ENCODE results near the gene CLPSL2. TPM values are rescaled to one million over a fixed set of nuclear protein-coding genes. Genes with fewer than 3 reads are reported as not detected.

The CLPSL2 gene
- not detected for total RNA-seq

DNA sequence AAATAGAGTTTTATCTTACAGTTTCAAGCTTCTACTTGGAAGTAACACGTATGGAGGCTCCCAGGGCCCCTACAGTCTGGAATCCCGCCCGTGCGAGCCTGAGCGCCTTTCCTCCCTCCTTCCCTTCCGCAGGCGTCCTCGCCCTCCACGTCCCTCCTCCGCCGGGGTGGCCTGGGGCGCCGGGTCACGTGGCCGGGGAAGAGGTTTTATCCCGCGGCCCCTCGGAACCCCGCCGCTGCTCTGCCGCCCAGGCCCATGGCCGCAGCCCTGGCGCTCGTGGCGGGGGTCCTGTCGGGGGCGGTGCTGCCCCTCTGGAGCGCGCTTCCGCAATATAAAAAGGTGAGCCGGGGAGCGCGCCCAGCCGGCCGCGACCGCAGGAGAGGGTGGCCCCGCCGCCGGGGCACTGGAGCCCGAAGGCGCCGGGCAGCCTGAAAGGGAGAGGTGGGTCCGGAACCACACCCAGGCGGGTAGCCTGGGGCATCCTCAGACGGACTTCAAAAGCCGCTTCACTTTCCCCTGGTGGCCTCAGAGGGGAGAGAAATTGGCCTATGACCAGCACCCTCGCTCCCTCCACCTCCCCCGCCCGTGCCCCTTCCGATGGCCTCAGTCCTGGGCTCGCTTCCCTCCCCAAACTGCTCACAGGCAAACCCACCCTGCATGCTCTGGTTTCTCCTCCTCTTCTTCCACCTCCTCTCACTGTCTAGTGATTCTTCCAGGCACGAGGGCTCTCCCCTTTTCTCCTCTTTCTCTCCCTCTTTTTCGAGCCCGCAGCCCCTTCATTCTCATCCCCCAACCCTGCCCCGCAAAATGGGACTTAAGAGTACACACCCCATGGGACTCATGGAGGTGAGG lies at the start of gene CLPSL2:
TSS of gene CLPSL2 (plus strand) at position 235 of the 852 bp plus-strand sequence. CDS start at position 256, 21 bp downstream.
- TF ChIP-seq POLR2A (IDR thresholded peaks at IDR 0.05) (no peak), CTCF (IDR thresholded peaks at IDR 0.05) (no peak)
- Histone ChIP-seq H3K4me1 (peaks cover 0 to 7% (median 0%) of the 10 kb centered on the region in 4 donors), H3K27ac (no peak within 1 kb of the TSS), H3K9me3 (no peaks in the 10 kb centered on the region), H3K36me3 (no peaks in the 10 kb centered on the region), H3K4me3 (peak within 1 kb of the TSS; percentile 30 to 52 (median 49)), H3K27me3 (peaks cover 0 to 14% of the 10 kb centered on the region in 2 donors)
- DNase-seq: peak in 1 of 3 donors; percentile 34

DNA sequence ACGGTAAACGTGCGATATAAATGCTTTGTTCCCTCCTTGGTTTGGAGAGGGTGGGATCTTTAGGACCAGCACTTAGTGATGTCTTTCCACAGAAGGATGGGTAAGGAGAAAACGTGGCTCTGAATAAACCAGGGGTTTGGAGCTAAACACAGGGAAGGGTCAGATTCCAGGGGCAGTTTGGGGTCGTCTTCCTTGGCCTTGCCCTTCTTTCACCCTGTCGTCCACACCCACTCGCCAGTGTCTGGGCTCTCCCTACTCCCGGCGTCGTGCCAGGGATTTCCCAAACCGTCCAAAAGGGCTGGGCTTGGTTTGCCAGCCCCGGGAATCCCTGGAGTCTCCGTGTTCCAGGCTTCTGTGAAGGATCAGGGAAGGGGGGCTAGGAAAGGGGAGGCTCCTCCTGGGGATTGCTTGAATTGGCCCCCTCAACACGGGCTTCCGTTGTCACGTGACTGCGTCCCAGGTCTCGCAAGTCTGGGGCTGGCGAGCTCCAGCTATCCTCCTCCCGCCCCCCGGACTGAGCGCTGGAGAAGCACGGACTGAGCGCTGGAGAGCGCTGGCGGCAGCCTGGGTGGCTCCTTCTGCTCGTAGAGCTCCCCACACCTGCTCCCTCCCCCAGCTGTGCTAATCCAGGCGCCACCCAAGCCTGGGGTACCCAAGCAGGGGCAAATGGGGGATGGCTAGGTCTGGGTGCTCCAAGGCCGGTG lies 49.0 kb upstream of the CLPSL2 start:
- H3K4me3 ChIP-seq: peak overlapping the region; percentile 36 to 66 (median 54)
- peak; percentile 68 to 85 (median 85) for DNase-seq
- no peaks in the 10 kb centered on the region for H3K9me3 ChIP-seq
- no peaks in the 10 kb centered on the region for H3K27me3 ChIP-seq
- H3K4me1 ChIP-seq: peaks cover 39 to 84% (median 68%) of the 10 kb centered on the region in 4 donors
- H3K27ac ChIP-seq: peak overlapping the region; percentile 100
- H3K36me3 ChIP-seq: no peaks in the 10 kb centered on the region
- TF ChIP-seq POLR2A (IDR thresholded peaks at IDR 0.05): no peak
- peak in 1 of 6 experiments; percentile 5 for TF ChIP-seq CTCF (IDR thresholded peaks at IDR 0.05)

DNA sequence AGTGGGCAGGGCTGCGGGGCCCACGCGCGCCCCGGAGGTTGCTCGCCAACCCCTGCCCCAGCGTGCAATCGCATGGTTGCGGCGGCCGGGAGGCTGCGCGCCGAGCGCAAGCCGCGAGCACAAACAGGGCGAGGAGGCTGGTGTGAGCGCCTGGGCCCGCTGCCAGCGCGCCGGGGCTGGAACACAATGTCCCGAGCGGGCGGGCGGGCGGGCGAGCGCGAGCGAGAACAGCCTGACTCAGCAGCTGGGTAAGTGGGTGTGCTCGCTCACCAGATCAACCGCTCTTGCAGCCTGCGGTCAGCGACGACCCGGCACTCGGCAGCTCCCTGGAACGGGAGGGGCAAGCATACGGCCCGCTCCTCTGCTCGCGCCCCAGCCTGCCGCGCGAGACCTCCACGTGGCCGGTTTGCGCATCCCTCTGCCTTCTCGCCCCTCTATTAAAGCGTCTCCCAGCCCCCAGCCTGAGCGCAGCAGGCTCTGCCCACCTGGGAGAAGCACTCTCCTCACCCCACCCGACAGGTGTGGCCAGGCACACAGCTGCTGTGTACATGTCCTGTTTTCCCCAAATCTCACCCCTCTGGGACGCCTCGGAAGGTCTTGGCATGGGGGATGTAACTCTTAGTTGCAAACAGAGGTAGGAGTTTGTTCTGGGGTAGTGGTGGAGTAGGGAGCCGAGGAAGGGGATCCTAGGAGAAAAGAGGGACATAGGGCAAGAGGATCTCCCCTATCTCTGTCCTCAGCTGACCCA lies 48.3 kb upstream of the CLPSL2 start:
- TF ChIP-seq CTCF (IDR thresholded peaks at IDR 0.05) (peak in 2 of 6 experiments; percentile 10 to 26), POLR2A (IDR thresholded peaks at IDR 0.05) (peak in 1 of 2 donors; percentile 80)
- Histone ChIP-seq H3K27me3 (no peaks in the 10 kb centered on the region), H3K36me3 (no peaks in the 10 kb centered on the region), H3K9me3 (no peaks in the 10 kb centered on the region), H3K4me3 (peak overlapping the region; percentile 36 to 66 (median 54)), H3K27ac (peak overlapping the region; percentile 100), H3K4me1 (peaks cover 47 to 84% (median 69%) of the 10 kb centered on the region in 4 donors)
- peak; percentile 92 to 97 (median 97) for DNase-seq

GRCh38 chr6:35728683-35729678 lies 47.4 kb upstream of the CLPSL2 start:
- TF ChIP-seq POLR2A (IDR thresholded peaks at IDR 0.05) (no peak), CTCF (IDR thresholded peaks at IDR 0.05) (peak in 3 of 6 experiments; percentile 20 to 44 (median 28))
- peak overlapping the region; percentile 7 to 66 (median 54) for H3K4me3 ChIP-seq
- DNase-seq: peak; percentile 70 to 84 (median 78)
- peak overlapping the region; percentile 100 for H3K27ac ChIP-seq
- H3K9me3 ChIP-seq: no peaks in the 10 kb centered on the region
- peaks cover 47 to 83% (median 70%) of the 10 kb centered on the region in 4 donors for H3K4me1 ChIP-seq
- H3K27me3 ChIP-seq: no peaks in the 10 kb centered on the region
- no peaks in the 10 kb centered on the region for H3K36me3 ChIP-seq

All from Peyer's patch (tissue), 4 donors.